HepG2 (cell line): ENCODE measurements around the gene GLB1L. TPM values are rescaled to one million over a fixed set of nuclear protein-coding genes. Genes with fewer than 3 reads are reported as not detected.

Experiments used
- ATAC-seq: fragments of 200-7000 bp; cut with Tn5 transposase; 3 replicates; pipeline ENCODE4 v1.9.1; 2020; ENCODE audit warnings: mild to moderate bottlenecking, moderate library complexity
- BruUV-seq: library from RNA; stranded (reverse); fragments of 400-500 nt; replicated peaks from 2 replicates; lab custom pipeline; 2021; lab: Mats Ljungman, UMichigan
- CTCF ChIA-PET: fragments of 300-600 bp; formaldehyde crosslinking; extraction: SDS; loops from one replicate; lab custom pipeline; 2021; ENCODE audit warnings: low total read pairs, inconsistent platforms, low intra/inter-chr PET ratio; lab: Yijun Ruan, JAX
- POLR2A ChIA-PET: fragments of 350-600 bp; sonication (Branson Sonifier 250); formaldehyde crosslinking; loops from one replicate; lab custom pipeline; 2020; ENCODE audit warnings: antibody characterized with exemption, inconsistent platforms; lab: Yijun Ruan, JAX
- DNase-seq: peaks from one replicate; pipeline ENCODE4 v3.0.0-alpha.2; 2015; ENCODE audit warnings: low spot score
- FAIRE-seq: peaks from 3 replicates; lab custom pipeline; 2011; peaks lifted over from hg19 to GRCh38; lab: Jason Lieb, UNC
- H2AFZ ChIP-seq: one replicate; pipeline ENCODE4 v1.6.1; 2011; ENCODE audit warnings: low read length, inconsistent platforms
- H3K27ac ChIP-seq: fragments of 300-600 bp; 3 replicates; pipeline ENCODE4 v1.8.0; 2011; ENCODE audit warnings: mixed run types, mild to moderate bottlenecking, mixed read lengths, low read length, inconsistent platforms; ENCODE audit not compliant: insufficient read depth; ENCODE audit errors: extremely low read length
- H3K27me3 ChIP-seq, 2 experiments: fragments of 200-600 bp in 1 of 2; 2 replicates in 1 of 2; 3 replicates in 1 of 2; pipeline versions ENCODE4 v1.6.0 to v1.8.0; 2011; ENCODE audit warnings: low read length in 2 of 2, mild to moderate bottlenecking in 2 of 2, moderate library complexity in 2 of 2, inconsistent platforms in 1 of 2; ENCODE audit not compliant: insufficient read depth in 2 of 2, control insufficient read depth in 1 of 2
- H3K36me3 ChIP-seq, 2 experiments: fragments of 200-600 bp in 1 of 2; replicated peaks in 1 of 2; 2 replicates in 1 of 2; 3 replicates in 1 of 2; pipeline versions ENCODE4 v1.5.1 to v1.8.0; 2011; ENCODE audit warnings: low read length in 2 of 2, inconsistent platforms in 1 of 2; ENCODE audit not compliant: insufficient read depth in 2 of 2, control insufficient read depth in 1 of 2
- H3K4me1 ChIP-seq: 2 replicates; pipeline ENCODE4 v1.5.1; 2012; ENCODE audit warnings: low read length, inconsistent platforms; ENCODE audit not compliant: insufficient read depth
- H3K4me2 ChIP-seq: 2 replicates; pipeline ENCODE4 v1.6.0; 2011; ENCODE audit warnings: low read depth, low read length, inconsistent platforms
- H3K4me3 ChIP-seq, 3 experiments: fragments of 200-600 bp in 1 of 3; sonication (generic), shearing (Covaris generic) in 1 of 3; replicated peaks in 1 of 3; 2 replicates each; pipeline ENCODE4 v1.5.1; 2011 to 2016; ENCODE audit warnings: low read length in 3 of 3, inconsistent platforms in 2 of 3, low read depth in 2 of 3, mild to moderate bottlenecking in 2 of 3, control low read depth in 1 of 3, mixed read lengths in 1 of 3; ENCODE audit not compliant: insufficient read depth in 1 of 3
- H3K79me2 ChIP-seq: one replicate; pipeline ENCODE4 v1.6.1; 2011; ENCODE audit warnings: low read length, inconsistent platforms; ENCODE audit not compliant: insufficient read depth
- H3K9ac ChIP-seq: 2 replicates; pipeline ENCODE4 v1.6.0; 2011; ENCODE audit warnings: mild to moderate bottlenecking, low read depth, low read length, inconsistent platforms; ENCODE audit not compliant: insufficient read depth
- H3K9me3 ChIP-seq: 2 replicates; pipeline ENCODE4 v1.5.1; 2012; ENCODE audit warnings: mild to moderate bottlenecking, low read length
- H4K20me1 ChIP-seq: 2 replicates; pipeline ENCODE4 v1.6.0; 2011; ENCODE audit warnings: inconsistent platforms, mild to moderate bottlenecking, low read length, moderate library complexity; ENCODE audit not compliant: insufficient read depth
- AGO2 ChIP-seq: fragments of 200-400 bp; formaldehyde crosslinking; optimal IDR thresholded peaks from 2 replicates; pipeline ENCODE3; 2017; ENCODE audit warnings: mild to moderate bottlenecking, low read depth, low read length, moderate library complexity
- FUBP1 ChIP-seq: sonication (generic); formaldehyde crosslinking; IDR thresholded peaks from 2 replicates; pipeline ENCODE4 v1.5.1; 2020; ENCODE audit warnings: missing genetic modification reagents, mild to moderate bottlenecking, borderline replicate concordance
- MAZ ChIP-seq, 2 experiments: sonication (generic) in 1 of 2; formaldehyde crosslinking in 1 of 2; IDR thresholded peaks; 2 replicates each; pipeline versions ENCODE4 v1.5.0 to v1.6.1; 2012 to 2020; ENCODE audit warnings: low read depth in 2 of 2, mild to moderate bottlenecking in 2 of 2, borderline replicate concordance in 1 of 2, improper control_type of control experiment in 1 of 2, low read length in 1 of 2, missing genetic modification reagents in 1 of 2, moderate library complexity in 1 of 2
- NFE2L2 ChIP-seq: fragments of 150-350 bp; IDR thresholded peaks from 2 replicates; pipeline ENCODE4 v1.6.1; 2014; ENCODE audit warnings: low read length
- NRL ChIP-seq: sonication (generic); formaldehyde crosslinking; IDR thresholded peaks from 2 replicates; pipeline ENCODE4 v1.5.0; 2020; ENCODE audit warnings: missing genetic modification reagents, mild to moderate bottlenecking, moderate library complexity, borderline replicate concordance
- POLR2A ChIP-seq, 2 experiments: IDR thresholded peaks; 2 replicates each; pipeline ENCODE4 v1.6.1; 2011; ENCODE audit warnings: low read depth in 2 of 2, low read length in 2 of 2, mild to moderate bottlenecking in 1 of 2, moderate library complexity in 1 of 2; ENCODE audit not compliant: insufficient read depth in 1 of 2
- RBFOX2 ChIP-seq: fragments of 200-400 bp; formaldehyde crosslinking; IDR thresholded peaks from 2 replicates; pipeline ENCODE4 v1.6.1; 2017; ENCODE audit warnings: low read depth, mild to moderate bottlenecking, low read length
- SRY ChIP-seq: sonication (generic); formaldehyde crosslinking; IDR thresholded peaks from 2 replicates; pipeline ENCODE4 v1.8.0; 2022; ENCODE audit warnings: mild to moderate bottlenecking, missing genetic modification reagents
- STAG1 ChIP-seq: sonication (generic); formaldehyde crosslinking; IDR thresholded peaks from 2 replicates; pipeline ENCODE4 v1.4.0; 2020; ENCODE audit warnings: missing genetic modification reagents
- TBL1XR1 ChIP-seq: fragments of 150-350 bp; IDR thresholded peaks from 2 replicates; pipeline ENCODE4 v1.6.1; 2014; ENCODE audit warnings: borderline replicate concordance, low read length; ENCODE audit not compliant: partially characterized antibody
- ZFY ChIP-seq: sonication (generic); formaldehyde crosslinking; IDR thresholded peaks from 2 replicates; pipeline ENCODE4 v1.4.0; 2020; ENCODE audit warnings: missing genetic modification reagents
- ZMYM2 ChIP-seq: sonication (generic); formaldehyde crosslinking; IDR thresholded peaks from 2 replicates; pipeline ENCODE4 v1.8.0; 2022; ENCODE audit warnings: mild to moderate bottlenecking, missing genetic modification reagents
- ZNF225 ChIP-seq: sonication (generic); formaldehyde crosslinking; IDR thresholded peaks from 2 replicates; pipeline ENCODE4 v1.4.0; 2020; ENCODE audit warnings: mild to moderate bottlenecking, missing genetic modification reagents
- ZNF44 ChIP-seq: sonication (generic); formaldehyde crosslinking; IDR thresholded peaks from 2 replicates; pipeline ENCODE4 v1.5.1; 2020; ENCODE audit warnings: mild to moderate bottlenecking, missing genetic modification reagents
- ZNF501 ChIP-seq: sonication (generic); formaldehyde crosslinking; IDR thresholded peaks from 2 replicates; pipeline ENCODE4 v1.5.1; 2020; ENCODE audit warnings: mild to moderate bottlenecking, moderate library complexity, missing genetic modification reagents
- ZNF569 ChIP-seq: sonication (generic); formaldehyde crosslinking; IDR thresholded peaks from 2 replicates; pipeline ENCODE4 v1.5.0; 2020; ENCODE audit warnings: mild to moderate bottlenecking, missing genetic modification reagents, moderate library complexity, borderline replicate concordance
- ZNF792 ChIP-seq: IDR thresholded peaks from 2 replicates; pipeline ENCODE4 v1.6.1; 2016
- ZSCAN21 ChIP-seq: sonication (generic); formaldehyde crosslinking; IDR thresholded peaks from 2 replicates; pipeline ENCODE4 v1.8.0; 2022; ENCODE audit warnings: mild to moderate bottlenecking, missing genetic modification reagents, moderate library complexity, borderline replicate concordance
- WGBS: methylation state at CpG from one replicate; pipeline ENCODE4 v1.1.6; 2017; ENCODE audit warnings: low lambda C conversion rate; 5-methylcytosine and 5-hydroxymethylcytosine counted together
- in situ Hi-C: cut with HindIII; loops from 2 replicates; pipeline ENCODE4 v1.10.0; 2017; ENCODE audit warnings: low pct_unique_long_range_greater_than_20kb; ENCODE audit not compliant: extremely low pct_ligation_motif_present
- intact Hi-C: fragments of 100-400 bp; cut with micrococcal nuclease; formaldehyde crosslinking; loops from one replicate; pipeline ENCODE4 v1.10.0; 2022; ENCODE audit not compliant: unreplicated experiment
- polyA plus RNA-seq, 8 experiments: library from polyadenylated mRNA; depleted of rRNA in 3 of 8; stranded (reverse) in 7 of 8; unstranded in 1 of 8; fragments of >200 nt; fragmentation: Illumina TruSeq in 4 of 8; extraction: Trizol in 4 of 8; gene quantifications; 2 replicates each; pipeline versions ENCODE4 v1.2.1 to v1.2.3, GENCODE V29; 2011 to 2016; ENCODE audit warnings: low read depth in 4 of 8, missing spikeins in 1 of 8, mixed read lengths in 1 of 8; ENCODE audit not compliant: insufficient read depth in 1 of 8
- total RNA-seq, 5 experiments: library from RNA; depleted of rRNA; stranded (reverse); fragments of >200 nt; fragmentation: Illumina TruSeq; extraction: Trizol; gene quantifications; 2 replicates each; pipeline ENCODE4 v1.2.3, GENCODE V29; 2016; ENCODE audit warnings: low read depth in 1 of 5
- TF ChIP-seq, protein P1 (sequence below): sonication (generic); formaldehyde crosslinking; IDR thresholded peaks from 2 replicates; pipeline ENCODE4 v1.4.0; 2020; ENCODE audit warnings: low read depth, mild to moderate bottlenecking, missing genetic modification reagents

Gene GLB1L
- total and polyA plus RNA-seq, 2 of the 13 experiments (the other 11 are each of a cell fraction or from before 2014, with no cell fraction given): 6.8 to 7.3 TPM

- H4K20me1 ChIP-seq: no peaks in the 10 kb centered on the region
- no peak overlapping the region for H2AFZ ChIP-seq
- in situ Hi-C loops (loop anchor here (5.0 kb wide), 1 partner anchor 37 kb away; the partner anchor contains the start of gene SLC23A3), intact Hi-C loops (no loop called here)
- no peak for DNase-seq
- 93% methylated on average over 18 of the region's 18 CpGs for WGBS
- ChIA-PET CTCF (interaction anchor here (2.2 to 2.6 kb wide), 2 partner anchors 38 kb away, joined by 8 to 17 read pairs; no protein-coding TSS in a partner anchor), POLR2A (interaction anchor here (1.3 to 5.6 kb wide), 11 partner anchors 8 to 69 kb away, joined by 3 to 227 read pairs (median 29); partner anchors contain the start of genes ABCB6, ANKZF1, ATG9A and CNPPD1)
- no peaks in the 10 kb centered on the region for H3K9me3 ChIP-seq
- peak overlapping the region; percentile 77 for H3K9ac ChIP-seq
- ATAC-seq: no peak
- peaks cover 60% of the 10 kb centered on the region for H3K4me1 ChIP-seq
- H3K4me3 ChIP-seq: peak overlapping the region in 1 of 3 experiments; percentile 86; a peak in 1 of 6 replicates
- H3K27ac ChIP-seq: peak overlapping the region; percentile 95
- FAIRE-seq: no peak
- no peaks in the 10 kb centered on the region; a peak in 1 of 5 replicates for H3K27me3 ChIP-seq
- H3K36me3 ChIP-seq: peaks cover 28 to 46% of the 10 kb centered on the region in 2 experiments
- BruUV-seq: no TSS peak
- peaks cover 6% of the 10 kb centered on the region for H3K79me2 ChIP-seq
- peak overlapping the region; percentile 100 for H3K4me2 ChIP-seq
- TF ChIP-seq NRL (CRISPR knock-in tag) (0 out of 2 replicates have a peak, but pooled peaks have one; percentile 64), AGO2 (peak; percentile 56), STAG1 (CRISPR knock-in tag) (no peak), RBFOX2 (peak; percentile 44; the same call in 1 of the 2 replicates), SRY (CRISPR knock-in tag) (no peak), ZNF501 (CRISPR knock-in tag) (0 out of 2 replicates have a peak, but pooled peaks have one; percentile 24), NFE2L2 (no peak), MAZ (IDR thresholded peaks at IDR 0.05; ENCODE audit: borderline replicate concordance, low read depth, low read length) (no peak), MAZ (CRISPR knock-in tag; IDR thresholded peaks at IDR 0.05; ENCODE audit: low read depth) (no peak), ZNF225 (CRISPR knock-in tag) (0 out of 2 replicates have a peak, but pooled peaks have one; percentile 74), ZNF44 (CRISPR knock-in tag) (no peak), ZNF792 (CRISPR knock-in tag) (no peak), ZMYM2 (CRISPR knock-in tag) (no peak), ZNF569 (CRISPR knock-in tag) (no peak), FUBP1 (CRISPR knock-in tag) (0 out of 2 replicates have a peak, but pooled peaks have one; percentile 29), ZSCAN21 (CRISPR knock-in tag) (peak; percentile 2; the same call in 1 of the 2 replicates), POLR2A (IDR thresholded peaks at IDR 0.05; ENCODE audit: insufficient read depth in 1 of 2, low read depth in 2 of 2, low read length in 2 of 2) (peak in 1 of 2 experiments; percentile 20; a peak in 1 of 4 replicates), TBL1XR1 (no peak), ZFY (CRISPR knock-in tag) (peak; percentile 36)
- TF ChIP-seq, protein P1, sequence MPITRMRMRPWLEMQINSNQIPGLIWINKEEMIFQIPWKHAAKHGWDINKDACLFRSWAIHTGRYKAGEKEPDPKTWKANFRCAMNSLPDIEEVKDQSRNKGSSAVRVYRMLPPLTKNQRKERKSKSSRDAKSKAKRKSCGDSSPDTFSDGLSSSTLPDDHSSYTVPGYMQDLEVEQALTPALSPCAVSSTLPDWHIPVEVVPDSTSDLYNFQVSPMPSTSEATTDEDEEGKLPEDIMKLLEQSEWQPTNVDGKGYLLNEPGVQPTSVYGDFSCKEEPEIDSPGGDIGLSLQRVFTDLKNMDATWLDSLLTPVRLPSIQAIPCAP: no peak
Measured at GRCh38 chr2:219209236-219210195, 35.7 kb downstream of the GLB1L start.
